HFFc6 (cell line): ENCODE measurements around the gene SPG7. TPM values are rescaled to one million over a fixed set of nuclear protein-coding genes. Genes with fewer than 3 reads are reported as not detected.

Experiments
- DNase-seq: peaks from one replicate; pipeline ENCODE4 v3.0.0-alpha.2; 2018
- H3K27ac Mint-ChIP-seq: 2 replicates; pipeline ENCODE4 v1.8.0; 2020; ENCODE audit warnings: mild to moderate bottlenecking, mixed read lengths
- H3K27me3 Mint-ChIP-seq: 2 replicates; pipeline ENCODE4 v1.8.0; 2021; ENCODE audit warnings: mild to moderate bottlenecking, moderate library complexity, mixed read lengths; ENCODE audit not compliant: insufficient read depth
- H3K36me3 Mint-ChIP-seq: 2 replicates; pipeline ENCODE4 v1.8.0; 2021; ENCODE audit warnings: low read depth, mixed read lengths
- H3K4me1 Mint-ChIP-seq: 2 replicates; pipeline ENCODE4 v1.8.0; 2020; ENCODE audit warnings: low read depth, mixed read lengths
- H3K4me3 Mint-ChIP-seq: 2 replicates; pipeline ENCODE4 v1.8.0; 2020; ENCODE audit warnings: mild to moderate bottlenecking, moderate library complexity, mixed read lengths
- H3K9me3 Mint-ChIP-seq: 2 replicates; pipeline ENCODE4 v1.8.0; 2020; ENCODE audit warnings: mild to moderate bottlenecking, mixed read lengths
- total RNA-seq, 6 experiments: library from RNA; stranded (reverse); fragmentation: NEBNext Ultra II Directional; extraction: Animal tissue kit (Norgen Biotek cat#: 25700); gene quantifications; 2 replicates in 1 of 6; 3 replicates in 5 of 6; pipeline ENCODE4 v1.2.3, GENCODE V29; 2021
- TF ChIP-seq, protein P1 (sequence below): fragments of 200-600 bp; sonication (generic); IDR thresholded peaks from 2 replicates; pipeline ENCODE4 v1.5.0; 2021; ENCODE audit warnings: antibody characterized with exemption, mild to moderate bottlenecking

SPG7 gene
- total RNA-seq, 6 experiments from 2014 or later, result 81.5 to 97.0 (median 89.6) TPM

- no peak for DNase-seq
- Mint-ChIP-seq H3K27me3 (no peaks in the 10 kb centered on the region), H3K9me3 (no peaks in the 10 kb centered on the region), H3K4me3 (no peak overlapping the region), H3K4me1 (peaks cover 39% of the 10 kb centered on the region), H3K36me3 (peaks cover 5% of the 10 kb centered on the region; the same call in 1 of the 2 replicates), H3K27ac (no peak overlapping the region)
- TF ChIP-seq, protein P1, sequence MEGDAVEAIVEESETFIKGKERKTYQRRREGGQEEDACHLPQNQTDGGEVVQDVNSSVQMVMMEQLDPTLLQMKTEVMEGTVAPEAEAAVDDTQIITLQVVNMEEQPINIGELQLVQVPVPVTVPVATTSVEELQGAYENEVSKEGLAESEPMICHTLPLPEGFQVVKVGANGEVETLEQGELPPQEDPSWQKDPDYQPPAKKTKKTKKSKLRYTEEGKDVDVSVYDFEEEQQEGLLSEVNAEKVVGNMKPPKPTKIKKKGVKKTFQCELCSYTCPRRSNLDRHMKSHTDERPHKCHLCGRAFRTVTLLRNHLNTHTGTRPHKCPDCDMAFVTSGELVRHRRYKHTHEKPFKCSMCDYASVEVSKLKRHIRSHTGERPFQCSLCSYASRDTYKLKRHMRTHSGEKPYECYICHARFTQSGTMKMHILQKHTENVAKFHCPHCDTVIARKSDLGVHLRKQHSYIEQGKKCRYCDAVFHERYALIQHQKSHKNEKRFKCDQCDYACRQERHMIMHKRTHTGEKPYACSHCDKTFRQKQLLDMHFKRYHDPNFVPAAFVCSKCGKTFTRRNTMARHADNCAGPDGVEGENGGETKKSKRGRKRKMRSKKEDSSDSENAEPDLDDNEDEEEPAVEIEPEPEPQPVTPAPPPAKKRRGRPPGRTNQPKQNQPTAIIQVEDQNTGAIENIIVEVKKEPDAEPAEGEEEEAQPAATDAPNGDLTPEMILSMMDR, result no peak
These were observed 41.3 kb upstream of the SPG7 start for GRCh38 chr16:89466920-89467319.

GRCh38 chr16:89467382-89467781 lies 40.8 kb upstream of the SPG7 start:
- TF ChIP-seq, protein P1, result no peak
- no peaks in the 10 kb centered on the region for H3K9me3 Mint-ChIP-seq
- peaks cover 5% of the 10 kb centered on the region; the same call in 1 of the 2 replicates for H3K36me3 Mint-ChIP-seq
- no peak overlapping the region for H3K4me3 Mint-ChIP-seq
- H3K27ac Mint-ChIP-seq, result no peak overlapping the region
- DNase-seq, result no peak
- H3K4me1 Mint-ChIP-seq, result peaks cover 44% of the 10 kb centered on the region
- no peaks in the 10 kb centered on the region for H3K27me3 Mint-ChIP-seq

DNA sequence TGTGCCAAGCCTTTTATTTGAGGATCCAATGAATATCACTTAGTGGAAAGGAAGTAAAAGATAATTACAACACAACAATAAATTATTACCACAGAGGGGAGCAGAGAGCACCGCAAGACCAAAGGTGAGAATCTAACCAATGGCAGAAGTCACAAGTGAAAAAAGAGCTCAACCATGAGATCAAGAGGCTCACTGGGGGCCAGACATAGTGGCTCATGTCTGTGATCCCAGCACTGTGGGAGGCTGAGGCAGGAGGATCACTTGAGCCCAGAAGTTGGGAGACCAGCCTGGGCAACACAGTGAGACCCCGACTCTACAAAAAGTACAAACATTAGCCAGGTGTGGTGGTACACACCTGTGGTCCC lies 35.5 kb upstream of the SPG7 start:
- no peak for DNase-seq
- Mint-ChIP-seq H3K27ac (peak overlapping the region; percentile 81), H3K4me1 (peaks cover 70% of the 10 kb centered on the region), H3K9me3 (no peaks in the 10 kb centered on the region), H3K36me3 (peaks cover 13% of the 10 kb centered on the region), H3K27me3 (peaks cover 5% of the 10 kb centered on the region), H3K4me3 (no peak overlapping the region)
- TF ChIP-seq, protein P1, result no peak

DNA sequence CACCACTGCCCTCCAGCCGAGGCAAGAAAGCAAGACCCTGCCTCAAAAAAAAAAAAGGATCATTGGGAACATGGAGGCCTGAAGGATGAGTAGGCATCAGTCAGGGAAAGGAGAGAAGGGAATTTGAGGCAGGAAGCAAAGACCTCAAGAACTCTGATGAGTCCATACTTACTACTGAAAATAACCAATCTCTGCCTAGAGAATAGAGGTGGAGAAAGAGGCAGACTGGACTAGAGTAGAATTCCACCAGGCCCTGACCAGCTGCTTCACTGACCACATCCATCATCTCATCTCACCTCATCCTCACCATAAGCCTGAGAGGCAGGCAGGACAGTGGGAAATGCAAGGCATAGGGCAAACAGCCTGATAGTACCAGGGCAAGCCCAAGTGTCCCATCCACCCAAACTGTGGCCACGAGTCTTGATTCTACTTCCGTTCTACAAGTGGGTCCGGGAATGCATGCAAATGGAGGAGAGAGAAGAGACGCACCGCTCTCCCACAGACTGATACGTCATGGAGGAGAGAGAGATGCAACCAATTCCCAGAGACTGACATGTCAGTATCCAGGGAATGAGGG lies 35.0 kb upstream of the SPG7 start:
- peaks cover 13% of the 10 kb centered on the region for H3K36me3 Mint-ChIP-seq
- H3K4me3 Mint-ChIP-seq, result no peak overlapping the region; the same call in 1 of the 2 replicates
- peaks cover 73% of the 10 kb centered on the region for H3K4me1 Mint-ChIP-seq
- TF ChIP-seq, protein P1, result no peak
- H3K9me3 Mint-ChIP-seq, result no peaks in the 10 kb centered on the region
- DNase-seq, result no peak
- H3K27ac Mint-ChIP-seq, result peak overlapping the region; percentile 81
- peaks cover 5% of the 10 kb centered on the region for H3K27me3 Mint-ChIP-seq

DNA sequence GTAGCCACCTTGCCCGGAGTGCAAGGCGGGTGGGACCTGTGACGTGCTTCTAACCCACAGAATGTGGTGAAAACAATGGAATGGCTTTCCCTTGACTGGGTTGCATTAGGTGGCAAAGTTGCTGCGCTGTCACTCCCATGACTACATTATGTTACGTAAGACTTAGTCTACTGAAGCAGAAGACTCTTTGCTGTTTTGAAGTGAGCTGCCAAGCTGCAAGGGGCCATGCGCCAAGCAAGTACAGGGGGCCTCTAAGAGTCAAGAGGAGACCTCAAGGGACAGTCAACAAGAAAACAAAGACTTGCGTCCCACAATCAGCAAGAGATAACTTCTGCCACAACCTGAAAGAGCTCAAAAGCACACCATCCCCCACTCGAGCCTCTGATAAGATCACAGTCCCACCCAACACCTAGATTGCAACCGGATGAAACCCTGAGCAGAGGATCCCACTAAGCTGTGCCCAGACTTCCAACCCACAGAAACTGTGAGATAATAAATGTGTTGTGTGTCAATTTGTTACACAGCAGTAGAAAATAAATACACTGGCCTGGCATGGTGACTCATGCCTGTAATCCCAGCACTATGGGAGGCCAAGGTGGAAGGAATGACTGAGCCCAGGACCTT lies 34.3 kb upstream of the SPG7 start:
- peaks cover 5% of the 10 kb centered on the region for H3K27me3 Mint-ChIP-seq
- TF ChIP-seq, protein P1, result no peak
- H3K4me3 Mint-ChIP-seq, result peak overlapping the region; percentile 51
- peaks cover 80% of the 10 kb centered on the region for H3K4me1 Mint-ChIP-seq
- peak; percentile 38 for DNase-seq
- peak overlapping the region; percentile 81 for H3K27ac Mint-ChIP-seq
- H3K9me3 Mint-ChIP-seq, result no peaks in the 10 kb centered on the region
- H3K36me3 Mint-ChIP-seq, result peaks cover 13% of the 10 kb centered on the region
